ENCODE data around the gene RAB11FIP2.
A peak's percentile ranks its signal among the peaks of the same experiment; 100 is the strongest.

Gene RAB11FIP2

GRCh38 chr10:118035354-118036005 lies 11.3 kb downstream of the RAB11FIP2 start:
- H3K4me3 ChIP-seq (replicated peaks; ENCODE audit: low read depth, low read length): peak overlapping the region; percentile 18
- DNase-seq (ENCODE audit: low read depth): peak; percentile 74
- TF ChIP-seq CTCF (IDR thresholded peaks at IDR 0.05; ENCODE audit: low read length, missing control alignments): no peak

- no peak for TF ChIP-seq CTCF (IDR thresholded peaks at IDR 0.05; ENCODE audit: low read length, missing control alignments)
- peak; percentile 41 for DNase-seq (ENCODE audit: low read depth)
- H3K4me3 ChIP-seq (replicated peaks; ENCODE audit: low read depth, low read length): no peak overlapping the region
These were observed 11.9 kb downstream of the RAB11FIP2 start for GRCh38 chr10:118034791-118035261.

- TF ChIP-seq CTCF (IDR thresholded peaks at IDR 0.05; ENCODE audit: low read length, missing control alignments): peak; percentile 38
- DNase-seq (ENCODE audit: low read depth): peak; percentile 96
- H3K4me3 ChIP-seq (replicated peaks; ENCODE audit: low read depth, low read length): no peak overlapping the region
These were observed 12.8 kb downstream of the RAB11FIP2 start for GRCh38 chr10:118033905-118034304.

GRCh38 chr10:118032564-118032963 lies 14.2 kb downstream of the RAB11FIP2 start:
- no peak for DNase-seq (ENCODE audit: low read depth)
- TF ChIP-seq CTCF (IDR thresholded peaks at IDR 0.05; ENCODE audit: low read length, missing control alignments): no peak
- no peak overlapping the region for H3K4me3 ChIP-seq (replicated peaks; ENCODE audit: low read depth, low read length)

- DNase-seq (ENCODE audit: low read depth): no peak
- no peak for TF ChIP-seq CTCF (IDR thresholded peaks at IDR 0.05; ENCODE audit: low read length, missing control alignments)
- no peak overlapping the region for H3K4me3 ChIP-seq (replicated peaks; ENCODE audit: low read depth, low read length)
These were observed 15.2 kb downstream of the RAB11FIP2 start for GRCh38 chr10:118031351-118032075.

GRCh38 chr10:118028619-118029018 lies 18.1 kb downstream of the RAB11FIP2 start:
- TF ChIP-seq CTCF (IDR thresholded peaks at IDR 0.05; ENCODE audit: low read length, missing control alignments): no peak
- no peak for DNase-seq (ENCODE audit: low read depth)
- H3K4me3 ChIP-seq (replicated peaks; ENCODE audit: low read depth, low read length): no peak overlapping the region

All from fibroblast of pulmonary artery (primary cell).